SK-N-MC (cell line): ENCODE data around the gene ALDH16A1.

Experiments used
- EZH2 ChIP-seq: fragments of 200-600 bp; sonication (generic); IDR thresholded peaks from one replicate; pipeline ENCODE4 v1.6.1; 2017; ENCODE audit warnings: antibody characterized with exemption
- FOXP2 ChIP-seq: optimal IDR thresholded peaks from 2 replicates; pipeline ENCODE3; 2011; ENCODE audit warnings: mild to moderate bottlenecking, moderate library complexity; ENCODE audit not compliant: insufficient read depth; ENCODE audit errors: extremely low read length, control extremely low read depth
- POLR2AphosphoS5 ChIP-seq: IDR thresholded peaks from 2 replicates; pipeline ENCODE4 v1.6.1; 2012; ENCODE audit warnings: mild to moderate bottlenecking, low read depth, low read length, borderline replicate concordance

- no peak for TF ChIP-seq EZH2
- no peak for TF ChIP-seq POLR2AphosphoS5
- TF ChIP-seq FOXP2: no peak
Observed at GRCh38 chr19:49432141-49433073, 20.6 kb upstream of the ALDH16A1 start.
